GM19023 (cell line): Measurements from ENCODE around the gene OTOGL.
A peak's percentile ranks its signal among the peaks of the same experiment; 100 is the strongest.

Experiments used
- ATAC-seq: cut with Tn5 transposase; IDR thresholded peaks from one replicate; pipeline ENCODE4 v1.9.1; 2021; ENCODE audit warnings: mild to moderate bottlenecking, moderate library complexity; ENCODE audit not compliant: unreplicated experiment

OTOGL gene

GRCh38 chr12:80099259-80099658 is at the start of gene OTOGL:
Gene OTOGL (plus strand): TSS chr12:80099537. CDS start chr12:80209432, 109,895 bp downstream.
- ATAC-seq = no peak

- no peak for ATAC-seq
Measured at GRCh38 chr12:80050236-80050635, 49.1 kb upstream of the OTOGL start.

DNA sequence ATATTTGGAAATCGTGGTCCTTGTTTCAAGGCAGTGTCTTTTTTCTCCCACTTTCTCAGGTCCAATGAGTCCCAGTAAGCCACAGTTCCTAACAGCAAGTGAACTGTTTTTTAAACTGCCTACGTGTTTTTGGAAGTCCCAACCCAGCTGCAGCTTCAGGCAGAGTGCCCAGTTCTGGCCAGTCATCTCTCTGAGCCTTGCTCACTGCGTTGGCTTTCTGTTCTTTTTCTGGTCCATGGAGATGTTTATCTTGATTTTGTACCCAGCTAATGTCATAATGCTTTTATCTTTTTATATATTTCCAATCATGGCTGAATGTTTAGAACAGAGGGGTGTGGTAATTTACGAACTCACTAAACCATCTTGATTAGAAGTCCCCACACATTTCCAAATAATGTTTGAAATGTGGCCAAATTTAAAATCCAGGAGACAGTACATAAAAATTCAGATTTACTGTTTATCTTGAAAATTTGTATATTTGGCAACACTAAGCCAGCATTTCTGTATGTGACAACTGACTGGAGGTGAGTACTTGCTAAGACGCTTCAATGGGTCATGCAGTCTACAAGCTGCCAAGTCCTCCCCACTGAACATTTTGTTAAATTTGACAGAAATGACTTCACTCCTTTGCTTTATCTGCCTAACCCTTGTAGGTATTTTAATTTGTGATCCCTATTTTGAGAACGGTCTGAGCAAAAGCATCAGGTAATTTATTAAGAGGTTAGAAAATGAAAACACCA is 46.1 kb upstream of the OTOGL start:
- no peak for ATAC-seq

GRCh38 chr12:80056232-80056631 is 43.1 kb upstream of the OTOGL start:
- no peak for ATAC-seq

GRCh38 chr12:80056845-80057244 is 42.5 kb upstream of the OTOGL start:
- ATAC-seq = no peak

DNA sequence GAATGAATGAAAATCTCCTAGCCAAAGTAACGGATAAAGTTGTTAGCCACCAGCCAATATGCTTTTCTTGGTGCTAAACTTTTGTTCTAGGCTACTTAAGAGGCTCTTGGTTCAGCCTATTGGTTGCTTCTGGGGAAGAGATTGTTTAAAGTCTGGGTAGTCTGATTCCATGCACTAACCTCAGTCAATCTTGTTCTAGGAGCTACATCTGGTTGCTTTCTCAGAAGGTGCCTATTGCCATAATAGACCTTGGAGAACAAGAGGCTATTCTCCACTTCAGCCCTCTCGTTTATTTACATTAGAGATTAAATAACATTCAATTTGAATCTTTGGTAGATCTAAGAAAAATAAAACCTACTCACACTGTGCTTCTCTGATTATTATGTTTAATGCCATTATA is 40.8 kb upstream of the OTOGL start:
- ATAC-seq = no peak

DNA sequence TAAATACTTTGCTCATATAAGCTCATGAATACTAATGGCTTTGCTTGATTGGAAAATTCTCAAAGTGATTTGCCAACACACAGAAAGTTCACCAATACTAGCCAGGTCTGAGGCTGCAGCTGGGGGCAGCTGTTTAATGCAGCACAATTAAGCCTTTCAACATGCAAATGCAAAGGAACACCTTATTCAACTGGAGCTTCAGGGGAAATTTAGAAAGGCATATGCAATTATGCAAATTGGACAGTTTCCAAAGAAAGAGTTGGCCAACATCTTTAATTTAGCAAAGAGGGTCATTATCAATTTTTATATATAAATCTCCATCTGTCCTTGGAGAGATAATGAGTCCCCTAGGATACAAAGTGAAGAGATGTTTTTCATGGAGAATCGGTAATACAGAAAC is 40.2 kb upstream of the OTOGL start:
- no peak for ATAC-seq

- ATAC-seq = no peak
Measured at GRCh38 chr12:80059875-80060274, 39.5 kb upstream of the OTOGL start.

DNA sequence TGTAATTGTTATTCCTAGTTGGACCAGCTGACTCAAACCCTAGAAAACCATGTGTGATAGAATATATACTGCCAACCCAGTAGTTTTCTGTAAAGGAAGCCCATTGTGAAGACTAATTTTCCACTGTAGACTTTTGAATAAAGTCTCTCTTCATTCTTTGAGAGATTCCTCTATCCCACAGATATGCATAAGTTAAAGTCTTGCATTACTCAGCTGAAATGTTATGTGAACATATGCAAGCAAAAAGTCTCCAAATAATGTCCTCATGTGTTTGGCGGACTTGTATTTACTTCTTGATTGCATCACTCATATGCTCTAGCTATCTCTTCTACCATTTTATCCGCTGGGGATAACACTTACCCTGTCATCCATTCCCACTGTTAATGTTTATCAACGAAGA is 35.1 kb upstream of the OTOGL start:
- no peak for ATAC-seq

GRCh38 chr12:80064951-80065350 is 34.4 kb upstream of the OTOGL start:
- ATAC-seq = no peak

GRCh38 chr12:80068173-80068572 is 31.2 kb upstream of the OTOGL start:
- ATAC-seq = no peak

- ATAC-seq = peak; percentile 84
Measured at GRCh38 chr12:80083892-80084614, 15.3 kb upstream of the OTOGL start.

- ATAC-seq = no peak
Measured at GRCh38 chr12:80086025-80086424, 13.3 kb upstream of the OTOGL start.

DNA sequence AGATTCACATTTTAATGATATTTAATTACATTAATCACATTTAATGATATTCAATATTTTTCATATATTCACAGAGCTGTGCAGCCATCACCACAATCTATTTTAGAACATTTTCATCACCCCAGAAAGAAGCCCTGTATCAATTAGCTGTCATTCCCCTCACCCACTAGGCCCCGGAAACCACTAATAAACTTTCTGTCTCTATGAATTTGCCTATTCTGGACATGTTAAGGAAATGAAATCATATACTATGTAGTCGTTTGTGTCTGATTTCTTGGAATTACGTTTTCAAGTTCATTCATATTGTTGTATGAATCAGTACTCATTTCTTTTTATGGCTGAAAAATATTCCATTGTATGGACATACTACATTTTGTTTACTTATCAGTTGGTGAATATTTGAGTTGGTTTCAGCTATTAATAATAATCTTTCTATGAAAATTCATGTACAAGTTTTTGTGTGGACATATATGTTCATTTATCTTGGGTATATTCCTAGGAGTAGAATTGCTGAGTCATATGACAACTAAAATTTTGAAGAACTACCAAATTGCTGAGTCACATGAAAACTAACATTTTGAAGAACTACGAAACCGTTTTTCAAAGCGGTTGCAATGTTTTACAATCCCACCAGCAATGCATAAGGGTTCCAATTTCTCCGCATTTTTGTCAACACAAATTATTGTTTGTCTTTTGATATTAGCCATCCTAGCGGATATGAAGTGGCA is 11.7 kb upstream of the OTOGL start:
- ATAC-seq = no peak

DNA sequence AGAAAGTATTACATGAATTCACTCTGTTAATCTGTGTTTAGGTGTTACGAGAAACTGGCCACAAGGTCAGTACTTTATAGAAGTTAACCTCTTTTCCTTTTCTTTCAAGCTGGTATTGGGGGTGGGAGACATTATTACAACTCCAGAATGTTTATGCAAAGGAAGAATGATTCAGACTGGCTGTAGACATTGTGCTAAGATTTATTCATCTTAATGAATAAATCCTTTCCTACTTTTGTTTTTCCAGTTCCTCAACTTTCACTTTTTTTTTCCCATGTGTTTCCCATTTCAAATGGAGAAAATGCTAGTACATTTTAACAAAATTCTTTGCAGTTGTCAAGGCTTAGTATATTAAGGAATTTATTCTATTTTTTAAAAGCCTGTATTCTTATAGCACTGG is 1.3 kb downstream of the OTOGL start:
- no peak for ATAC-seq

GRCh38 chr12:80101126-80101525 is 1.8 kb downstream of the OTOGL start:
- ATAC-seq = no peak

DNA sequence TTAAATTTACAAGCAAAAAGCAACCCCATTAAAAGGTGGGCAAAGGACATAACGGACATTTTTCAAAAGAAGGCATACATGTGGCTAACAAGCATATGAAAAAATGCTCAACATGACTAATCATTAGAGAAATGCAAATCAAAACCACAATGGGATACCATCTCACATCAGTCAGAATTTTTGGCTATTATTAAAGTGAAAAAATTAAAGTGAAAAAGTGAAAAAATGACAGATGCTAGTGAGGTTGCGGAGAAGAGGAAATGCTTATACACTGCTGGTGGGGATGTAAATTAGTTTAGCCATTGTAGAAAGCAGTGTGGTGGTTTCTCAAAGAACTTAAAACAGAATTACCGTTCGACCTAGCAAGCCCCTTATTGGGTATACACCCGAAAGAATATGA is 7.9 kb downstream of the OTOGL start:
- ATAC-seq = no peak

GRCh38 chr12:80116735-80117134 is 17.4 kb downstream of the OTOGL start:
- ATAC-seq = no peak

- no peak for ATAC-seq
Measured at GRCh38 chr12:80118565-80119324, 19.4 kb downstream of the OTOGL start.

DNA sequence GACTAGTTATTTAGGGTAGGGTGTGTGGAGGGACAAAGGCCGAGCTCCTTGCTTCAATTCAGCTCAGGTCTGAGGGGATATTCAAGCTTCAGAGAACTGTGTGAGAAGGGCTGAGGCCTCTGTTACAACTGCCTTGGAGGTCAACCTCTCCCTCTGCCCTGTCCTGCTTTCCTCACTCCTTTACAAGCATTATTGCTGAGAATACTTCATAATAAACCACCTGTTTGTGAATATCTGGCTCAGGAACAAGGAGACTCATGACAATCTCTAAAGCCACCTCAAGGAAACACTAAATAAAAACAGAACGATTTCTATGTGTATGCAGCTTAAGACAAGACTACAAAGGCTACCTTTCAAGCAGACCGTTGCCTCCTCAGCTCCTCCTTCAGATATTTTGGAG is 21.7 kb downstream of the OTOGL start:
- no peak for ATAC-seq

DNA sequence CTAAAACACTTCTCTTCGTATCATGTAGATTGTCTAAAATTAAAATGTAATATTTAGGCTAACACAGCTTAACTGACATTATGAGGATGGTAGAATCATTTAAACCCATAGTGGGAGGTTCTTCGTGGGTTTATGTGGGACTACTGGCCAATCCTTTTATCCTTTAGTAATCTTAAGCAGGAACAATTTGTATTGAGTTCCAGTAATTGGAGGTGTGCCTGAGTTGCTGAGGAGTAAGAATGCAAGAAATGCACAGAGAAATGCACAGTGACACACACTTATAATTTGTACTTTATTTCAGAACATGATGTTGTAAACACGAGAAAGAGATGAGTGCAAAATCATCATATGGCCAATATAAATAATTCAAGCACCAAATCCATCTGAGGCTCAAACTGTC is 22.3 kb downstream of the OTOGL start:
- no peak for ATAC-seq
